Activated CD4-positive, alpha-beta T cell treated with anti-CD3 and anti-CD28 coated beads for 24 hours (primary cell): ENCODE data around the gene SORD.
A peak's percentile ranks its signal among the peaks of the same experiment; 100 is the strongest.
"Not testable (repeated sequence)": the region's sequence is repeated elsewhere in the genome, so short reads cannot be mapped to it uniquely, and the experiment has no call there.

ENCODE experiments used
- DNase-seq, 2 donors: peaks; one replicate each; pipeline ENCODE4 v3.0.0-alpha.2; 2020; ENCODE audit warnings: low read depth in 2 of 2

The SORD gene

DNA sequence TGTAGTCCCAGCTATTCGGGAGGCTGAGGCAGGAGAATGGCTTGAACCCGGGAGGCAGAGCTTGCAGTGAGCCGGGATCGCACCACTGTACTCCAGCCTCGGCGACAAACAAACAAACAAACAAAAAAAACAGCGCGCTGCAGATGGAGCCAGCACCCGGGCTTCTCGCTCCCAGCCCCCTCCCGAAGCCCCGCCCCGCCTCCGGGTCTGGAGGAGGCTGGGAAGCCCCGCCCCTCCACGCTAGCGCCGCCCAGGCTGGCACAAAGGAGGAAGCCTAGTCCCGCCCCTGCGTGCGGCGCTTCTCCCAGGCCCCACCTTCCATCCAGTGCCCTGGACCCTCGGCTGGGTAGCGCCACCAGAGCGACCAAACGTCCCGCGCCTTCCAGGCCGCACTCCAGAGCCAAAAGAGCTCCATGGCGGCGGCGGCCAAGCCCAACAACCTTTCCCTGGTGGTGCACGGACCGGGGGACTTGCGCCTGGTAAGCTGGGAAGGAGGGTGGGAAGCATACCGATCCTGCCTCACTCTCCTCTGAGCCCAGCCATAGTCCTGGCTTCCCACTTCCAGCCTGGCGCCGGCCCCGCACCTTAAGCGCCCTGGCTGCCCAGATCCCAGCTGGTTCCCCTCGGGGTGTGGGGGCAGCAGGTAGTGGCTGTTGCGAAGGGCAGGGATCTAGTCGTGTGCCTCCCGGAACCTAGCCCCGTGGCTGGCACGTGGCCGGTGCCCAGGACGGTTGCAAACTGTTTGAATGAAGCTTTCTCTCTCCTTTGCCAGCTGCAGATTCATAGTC is at the start of gene SORD:
TSS of gene SORD (plus strand) at position 325 of the 788 bp plus-strand sequence. CDS start at position 414, 89 bp downstream.
- DNase-seq: peak; percentile 93 to 95

GRCh38 chr15:44976183-44976582 is 46.8 kb upstream of the SORD start:
- not testable (repeated sequence) for DNase-seq

DNA sequence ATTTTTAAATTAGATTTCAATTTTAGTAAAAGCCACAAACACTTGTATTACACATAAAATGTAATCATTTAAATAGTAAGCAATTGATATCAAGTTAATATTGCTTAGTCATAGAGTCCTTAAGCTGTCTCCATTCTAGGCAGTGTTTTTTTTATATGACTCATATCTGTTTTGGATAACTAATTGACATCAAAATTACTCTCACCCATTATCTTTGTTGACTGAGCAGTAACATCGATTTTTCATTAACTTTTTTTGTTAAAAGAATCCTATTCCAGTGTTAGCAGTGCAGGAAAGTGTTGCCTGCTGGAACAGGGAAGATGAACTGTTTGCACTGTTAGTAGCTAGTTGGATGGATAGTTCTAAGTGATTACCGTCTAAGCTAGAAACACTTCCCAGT is 45.2 kb upstream of the SORD start:
- not testable (repeated sequence) for DNase-seq

GRCh38 chr15:44979617-44980339 is 43.2 kb upstream of the SORD start:
- DNase-seq: not testable (repeated sequence)

DNA sequence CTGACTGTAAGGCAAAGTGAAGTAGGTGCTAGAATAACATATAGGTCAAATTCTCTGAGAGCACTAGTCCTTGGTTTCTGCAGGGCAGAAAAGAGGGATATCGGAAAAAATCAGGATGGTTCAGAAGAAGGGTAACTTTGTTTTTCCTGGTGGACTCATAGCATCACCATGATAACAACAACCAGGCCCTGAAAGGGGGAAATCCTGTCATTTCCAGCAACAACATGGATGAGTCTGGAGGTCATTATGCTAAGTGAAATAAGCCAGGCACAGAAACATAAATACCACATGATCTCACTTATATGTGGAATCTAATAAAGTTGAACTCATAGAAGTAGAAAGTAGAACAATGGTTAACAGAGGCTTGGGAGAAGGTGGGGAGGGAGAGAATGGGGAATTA is 38.9 kb upstream of the SORD start:
- DNase-seq: not testable (repeated sequence)

DNA sequence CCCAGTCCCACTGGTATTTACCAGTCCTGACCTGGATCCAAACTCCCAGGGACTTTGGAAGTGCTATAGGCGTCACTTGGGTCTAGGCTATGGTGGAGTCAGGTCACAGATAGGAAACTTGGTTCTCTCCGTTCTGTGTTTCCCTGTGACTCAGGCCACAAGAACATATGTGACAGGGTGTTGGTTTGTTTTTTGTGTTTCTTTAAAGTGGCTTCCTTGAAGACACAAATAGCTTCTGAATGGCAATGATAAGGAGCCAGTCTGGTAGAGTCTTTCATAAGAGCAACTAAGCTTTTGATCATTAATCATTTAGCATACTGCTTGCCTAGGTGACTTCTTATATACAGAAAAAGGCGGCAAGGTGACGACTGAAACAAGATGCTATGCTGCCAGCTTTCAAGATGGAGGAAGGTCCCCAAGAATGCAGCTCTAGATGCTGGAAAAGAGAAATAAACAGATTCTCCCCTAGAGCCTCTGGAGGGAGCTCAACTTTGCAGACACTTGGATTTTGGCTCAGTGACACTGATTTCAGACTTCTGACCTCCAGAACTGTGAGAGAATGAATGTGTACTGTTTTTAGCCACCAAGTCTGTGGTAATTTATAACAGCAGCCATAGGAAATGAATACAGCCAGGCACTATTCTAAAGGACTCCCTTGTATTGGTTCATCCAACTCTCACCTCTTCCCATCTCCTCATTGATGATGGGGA is 36.5 kb upstream of the SORD start:
- DNase-seq: not testable (repeated sequence)

DNA sequence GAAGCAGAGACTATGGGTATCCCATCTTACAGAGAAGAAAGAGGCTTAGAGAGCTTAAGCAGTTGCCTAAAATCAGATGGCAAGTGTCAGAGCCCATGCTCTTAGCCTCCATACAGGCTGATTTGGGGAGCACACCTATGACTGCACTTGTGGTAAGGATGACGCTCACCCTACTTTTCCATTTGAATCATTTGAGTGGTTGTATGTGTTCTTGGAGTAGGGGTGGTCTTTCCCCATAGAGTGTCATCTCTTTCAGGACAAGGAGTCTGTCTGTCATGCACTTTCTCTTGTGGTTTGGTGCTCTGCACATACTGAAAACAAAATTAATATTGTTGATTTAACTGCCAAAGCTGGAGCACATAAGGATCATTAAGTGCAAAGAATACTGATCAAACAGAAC is 35.3 kb upstream of the SORD start:
- DNase-seq: not testable (repeated sequence)

GRCh38 chr15:44988184-44988869 is 34.7 kb upstream of the SORD start:
- DNase-seq: not testable (repeated sequence)

DNA sequence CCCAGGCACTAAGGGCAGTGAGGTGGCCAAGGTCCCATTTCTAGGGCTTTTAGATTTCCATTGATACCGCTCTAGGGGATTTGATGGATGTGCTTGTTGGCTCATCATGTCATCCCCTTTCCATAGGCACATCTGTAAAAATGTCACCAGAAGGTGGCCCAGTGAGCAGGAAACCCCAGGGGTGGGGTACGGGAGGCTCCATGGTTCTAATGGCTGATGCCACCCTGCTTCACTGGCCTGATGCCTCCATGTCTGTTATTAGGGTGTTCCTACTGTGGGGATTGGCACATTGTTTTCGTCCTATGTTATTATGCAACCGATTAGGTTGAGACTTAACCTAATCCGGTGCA is 34.1 kb upstream of the SORD start:
- DNase-seq: not testable (repeated sequence)

- DNase-seq: not testable (repeated sequence)
Observed at GRCh38 chr15:44997632-44998031, 25.4 kb upstream of the SORD start.

DNA sequence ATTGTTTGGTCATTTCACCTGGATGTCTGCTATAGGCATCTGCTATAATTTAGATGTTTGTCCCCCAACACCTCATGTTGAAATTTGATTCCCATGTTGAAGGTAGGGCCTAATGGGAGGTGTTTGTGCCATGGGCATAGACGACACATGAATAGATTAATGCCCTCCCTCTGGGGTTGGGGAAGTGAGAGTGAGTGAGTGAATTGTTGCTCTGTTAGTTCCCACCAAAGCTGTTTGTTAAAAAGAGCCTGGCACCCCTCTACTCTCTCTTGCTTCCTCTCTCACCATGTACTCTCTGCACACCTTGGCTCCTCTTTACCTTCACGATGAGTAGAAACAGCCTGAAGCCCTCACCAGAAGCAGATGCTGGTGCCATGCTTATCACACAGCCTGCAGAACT is 23.9 kb upstream of the SORD start:
- DNase-seq: no peak

GRCh38 chr15:45001180-45001579 is 21.8 kb upstream of the SORD start:
- not testable (repeated sequence) for DNase-seq

DNA sequence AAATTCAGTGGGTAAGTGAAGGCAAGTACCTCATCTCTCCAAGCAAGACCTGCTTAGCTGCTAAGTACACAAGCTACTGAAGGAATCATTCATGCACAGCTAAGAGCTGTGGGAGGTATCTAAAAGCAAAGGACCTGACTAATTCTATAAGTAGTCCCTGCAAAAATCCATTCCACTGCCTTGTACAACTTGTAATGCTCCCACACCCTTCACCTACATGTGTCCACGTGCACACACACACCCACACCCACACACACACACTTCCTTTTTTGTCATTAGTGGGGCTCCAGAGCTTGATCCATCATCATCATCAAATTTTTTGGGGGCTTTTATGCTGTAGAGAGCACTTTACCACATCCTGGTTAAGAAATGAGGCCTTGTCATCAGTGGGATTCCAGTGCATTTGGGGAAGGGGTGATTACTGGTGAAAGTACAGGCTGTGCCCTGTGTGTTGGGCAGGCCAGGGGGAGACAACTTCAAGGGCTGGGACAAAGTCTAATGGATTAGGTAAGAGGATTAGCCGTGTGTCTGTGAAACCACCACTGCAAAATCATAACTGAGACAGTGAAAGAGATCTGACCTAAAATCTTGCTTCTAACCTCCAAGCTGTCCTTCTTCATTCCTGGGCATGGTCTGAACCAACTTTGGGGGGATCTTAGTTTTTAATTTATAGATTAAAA is 19.1 kb upstream of the SORD start:
- not testable (repeated sequence) for DNase-seq

- DNase-seq: not testable (repeated sequence)
Observed at GRCh38 chr15:45004590-45005175, 18.3 kb upstream of the SORD start.

- no peak for DNase-seq
Observed at GRCh38 chr15:45009046-45009445, 13.9 kb upstream of the SORD start.

DNA sequence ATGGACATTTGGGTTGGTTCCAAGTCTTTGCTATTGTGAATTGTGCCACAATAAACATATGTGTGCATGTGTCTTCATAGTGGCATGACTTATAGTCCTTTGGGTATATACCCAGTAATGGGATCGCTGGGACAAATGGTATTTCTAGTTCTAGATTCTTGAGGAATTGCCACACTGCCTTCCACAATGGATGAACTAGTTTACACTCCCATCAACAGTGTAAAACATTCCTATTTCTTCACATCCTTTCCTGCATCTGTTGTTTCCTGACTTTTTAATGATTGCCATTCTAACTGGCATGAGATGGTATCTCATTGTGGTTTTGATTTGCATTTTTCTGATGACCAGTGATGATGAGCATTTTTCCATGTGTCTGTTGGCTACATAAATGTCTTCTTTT is 7.9 kb upstream of the SORD start:
- DNase-seq: not testable (repeated sequence)

GRCh38 chr15:45020222-45020900 is 2.6 kb upstream of the SORD start:
- not testable (repeated sequence) for DNase-seq

GRCh38 chr15:45020901-45021259 is 2.1 kb upstream of the SORD start:
- DNase-seq: not testable (repeated sequence)

- DNase-seq: no peak
Observed at GRCh38 chr15:45021348-45021747, 1.6 kb upstream of the SORD start.

DNA sequence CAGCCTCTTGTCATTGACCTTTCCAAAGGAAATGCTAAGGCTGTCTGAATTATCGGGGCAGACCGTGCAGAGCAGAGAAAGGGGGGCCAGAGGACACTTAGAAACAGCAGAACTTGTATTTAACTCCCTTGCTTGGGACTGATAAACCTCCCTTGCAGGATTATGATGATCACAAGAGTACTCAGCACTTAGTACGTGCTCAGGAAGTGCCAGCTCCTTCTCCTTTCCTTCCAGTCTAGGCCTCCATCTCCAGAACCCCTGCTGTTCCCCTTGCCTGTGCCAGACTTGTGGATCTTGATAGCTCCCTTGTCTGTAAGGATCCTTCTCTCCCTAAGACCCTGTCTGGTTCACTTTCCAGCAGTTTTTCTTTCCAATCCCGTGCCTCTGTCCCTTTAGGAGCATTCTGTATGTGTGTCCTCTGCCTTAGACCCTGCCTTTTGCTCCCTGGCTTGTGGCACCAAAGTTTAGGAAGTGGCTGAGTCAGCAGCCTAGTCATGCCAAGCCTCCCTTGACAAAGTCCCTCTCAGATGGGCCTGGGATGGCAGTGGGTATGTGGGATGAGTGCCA is 747 bp downstream of the SORD start:
- no peak for DNase-seq
